Stimulated activated CD4-positive, alpha-beta T cell treated with anti-CD3 and anti-CD28 coated beads, TNF-alpha, amount 100 ng/mL, for 4 hours (primary cell): ENCODE results near the gene CLDND1.
A peak's percentile ranks its signal among the peaks of the same experiment; 100 is the strongest.
"Not testable (repeated sequence)": the region's sequence is repeated elsewhere in the genome, so short reads cannot be mapped to it uniquely, and the experiment has no call there.

Experiments used
- DNase-seq, 3 experiments: peaks; one replicate each; pipeline ENCODE4 v3.0.0-alpha.2; 2020; ENCODE audit warnings: low read depth in 3 of 3

The CLDND1 gene

GRCh38 chr3:98522544-98523281, at the start of gene CLDND1:
Gene CLDND1, minus strand, starts transcription at chr3:98522902. Its CDS starts 1,478 bp downstream, at chr3:98521424.
- peak; percentile 90 to 96 (median 93) for DNase-seq

DNA sequence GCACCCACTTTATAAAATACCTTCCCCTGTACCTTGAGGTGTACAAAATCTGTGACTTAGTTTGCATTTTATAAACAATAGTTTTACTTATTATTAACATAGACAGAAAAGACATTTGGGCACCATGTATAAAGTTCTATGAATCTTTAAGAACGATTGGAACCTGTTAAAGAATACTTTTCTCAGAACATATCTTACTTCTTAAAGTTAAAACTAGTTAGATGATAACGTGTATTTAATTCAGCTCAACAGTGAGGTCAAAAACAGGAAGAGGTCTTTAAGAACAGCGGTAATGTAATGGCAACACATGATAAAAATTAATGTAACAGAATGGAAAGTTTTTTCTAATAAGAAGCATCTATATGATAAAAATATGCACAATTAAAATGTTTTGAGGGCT, 45.7 kb upstream of the CLDND1 start:
- DNase-seq = no peak

- DNase-seq = no peak
Observed at GRCh38 chr3:98567666-98568270, 45.1 kb upstream of the CLDND1 start.

GRCh38 chr3:98565843-98566242, 43.1 kb upstream of the CLDND1 start:
- DNase-seq = no peak

- DNase-seq = no peak
Observed at GRCh38 chr3:98565237-98565643, 42.5 kb upstream of the CLDND1 start.

- DNase-seq = no peak
Observed at GRCh38 chr3:98564282-98565005, 41.7 kb upstream of the CLDND1 start.

DNA sequence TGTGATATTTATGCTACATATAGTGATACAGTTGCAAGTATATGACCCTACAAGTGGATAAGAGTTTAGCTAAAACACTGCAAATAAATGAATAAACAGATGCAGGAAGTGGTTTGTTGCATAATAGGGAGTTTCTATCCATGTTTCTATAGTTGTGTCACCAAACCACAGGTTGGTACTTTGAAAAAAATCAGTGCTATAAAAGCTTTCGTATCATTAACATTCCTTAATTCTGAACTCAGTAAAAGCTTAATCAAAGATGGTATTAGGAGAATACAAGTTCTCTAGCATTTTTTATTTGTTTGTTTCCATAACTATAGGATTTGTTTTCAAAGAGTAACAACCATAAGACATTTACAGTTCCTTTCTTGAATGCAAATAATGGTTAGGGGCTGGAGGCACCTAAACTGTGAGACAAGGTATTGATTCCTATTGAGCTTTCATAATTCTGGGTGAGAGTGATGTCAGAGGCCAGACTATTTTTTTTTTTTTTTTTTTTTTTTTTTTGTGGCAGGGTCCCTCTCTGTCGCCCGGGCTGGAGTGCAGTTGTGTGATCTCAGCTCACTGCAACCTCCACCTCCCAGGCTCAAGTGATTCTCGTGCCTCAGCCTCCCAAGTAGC, 41.1 kb upstream of the CLDND1 start:
- DNase-seq = no peak

DNA sequence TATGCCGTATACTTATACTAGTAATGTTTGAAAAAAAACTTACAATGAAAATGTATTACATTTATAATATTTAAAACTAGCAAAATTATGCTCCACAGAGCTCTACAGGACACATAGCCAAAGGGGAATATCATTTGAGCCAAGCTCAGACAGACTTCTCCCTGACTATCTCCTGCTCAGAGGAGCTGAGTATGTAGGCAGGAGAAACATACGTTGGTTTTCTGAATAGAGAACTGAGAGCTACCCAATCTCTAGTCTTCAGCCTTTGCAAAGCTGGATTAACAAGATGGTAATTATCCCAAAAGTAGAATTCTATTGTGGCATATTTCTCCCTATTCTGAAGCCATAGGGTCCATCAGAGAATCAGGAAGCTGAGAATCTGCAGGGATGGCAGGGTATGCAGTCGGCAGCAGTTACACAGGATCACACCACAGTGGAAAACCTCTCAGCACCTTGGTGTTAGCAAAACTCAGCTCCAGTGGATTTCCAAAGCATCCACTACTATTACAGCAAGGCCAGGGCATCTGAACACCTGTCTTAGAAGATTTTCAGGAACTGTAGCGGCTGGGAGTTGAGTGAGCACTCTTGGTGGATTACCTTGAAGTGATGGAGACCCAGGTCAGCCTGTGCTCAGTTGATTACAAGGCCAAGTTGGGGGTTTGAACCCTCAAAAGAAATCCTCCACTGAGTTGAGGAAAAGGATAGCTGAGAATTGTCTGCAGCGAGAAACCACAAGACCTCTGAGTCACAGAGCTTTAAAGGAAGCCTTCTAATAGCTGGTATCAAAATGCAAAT, 39.2 kb upstream of the CLDND1 start:
- DNase-seq = no peak

GRCh38 chr3:98560911-98561310, 38.2 kb upstream of the CLDND1 start:
- DNase-seq = no peak

DNA sequence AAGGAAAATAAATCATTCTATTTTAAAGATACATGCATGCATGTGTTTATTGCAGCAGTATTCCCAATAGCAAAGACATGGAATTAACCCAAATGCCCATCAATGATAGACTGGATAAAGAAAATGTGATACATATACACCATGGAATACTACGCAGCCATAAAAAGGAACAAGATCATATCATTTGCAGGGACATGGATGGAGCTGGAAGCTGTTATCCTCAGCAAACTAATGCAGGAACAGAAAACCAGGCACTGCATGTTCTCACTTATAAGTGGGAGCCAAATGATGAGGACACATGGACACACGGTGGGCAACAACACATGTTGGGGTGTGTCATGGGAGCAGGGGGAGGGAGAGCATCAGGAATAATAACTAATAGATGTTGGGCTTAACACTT, 37.1 kb upstream of the CLDND1 start:
- DNase-seq = not testable (repeated sequence)

- no peak for DNase-seq
Observed at GRCh38 chr3:98558100-98558827, 35.6 kb upstream of the CLDND1 start.

DNA sequence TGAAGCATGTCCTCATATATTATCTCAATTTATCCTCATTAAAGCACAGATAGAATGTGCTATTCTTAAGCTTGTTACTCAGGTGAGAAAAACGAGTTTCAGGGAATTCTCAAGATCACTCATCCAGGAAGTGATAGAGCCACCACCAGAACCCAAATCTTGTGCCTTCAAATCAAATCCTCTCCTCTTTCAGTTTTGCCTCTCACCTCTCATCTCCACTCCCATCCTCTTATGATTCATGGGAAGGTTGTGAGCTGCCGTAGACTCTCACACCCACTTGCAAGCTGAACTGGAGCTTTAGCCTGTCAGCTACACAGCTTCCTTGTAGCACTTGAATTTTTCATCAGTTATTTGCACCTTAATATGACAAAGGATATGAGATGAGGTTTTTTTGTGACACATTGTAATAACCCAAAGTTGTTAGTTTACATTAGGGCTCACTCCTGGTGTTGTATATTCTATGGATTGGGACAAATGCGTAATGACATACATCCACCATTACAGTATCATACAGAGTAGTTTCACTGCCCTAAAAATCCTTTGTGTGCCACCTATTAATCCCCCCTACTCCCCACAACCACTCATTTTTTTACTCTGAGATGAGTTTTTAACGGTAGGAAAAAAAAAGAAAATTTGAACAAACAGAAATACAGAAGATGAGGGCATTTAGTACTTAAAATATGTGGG, 34.8 kb upstream of the CLDND1 start:
- DNase-seq = peak in 1 of 3 experiments; percentile 40

- peak in 2 of 3 experiments; percentile 40 to 63 for DNase-seq
Observed at GRCh38 chr3:98556164-98557130, 33.7 kb upstream of the CLDND1 start.

- no peak for DNase-seq
Observed at GRCh38 chr3:98555025-98555379, 32.3 kb upstream of the CLDND1 start.

- DNase-seq = no peak
Observed at GRCh38 chr3:98554580-98554979, 31.9 kb upstream of the CLDND1 start.

DNA sequence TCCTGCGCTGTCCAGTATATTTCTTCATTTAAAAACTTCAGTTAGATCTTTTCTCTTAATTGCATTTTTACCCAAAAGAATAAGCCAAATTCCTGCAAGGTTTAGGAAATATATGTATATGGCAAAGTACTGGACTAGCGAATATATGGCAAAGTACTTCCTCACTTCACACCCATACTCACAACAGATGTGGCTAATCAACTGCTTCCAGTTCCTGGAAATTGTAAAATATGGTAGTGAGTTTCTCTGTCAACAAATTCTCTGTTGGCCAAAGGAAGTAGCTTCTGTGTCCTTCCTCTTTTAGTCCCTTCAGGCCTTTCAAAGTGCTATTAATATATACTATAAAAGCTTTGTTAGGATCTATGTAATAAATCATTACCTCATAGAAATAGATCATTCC, 31.1 kb upstream of the CLDND1 start:
- DNase-seq = no peak

GRCh38 chr3:98553021-98553563, 30.4 kb upstream of the CLDND1 start:
- no peak for DNase-seq

- no peak for DNase-seq
Observed at GRCh38 chr3:98552232-98553020, 29.7 kb upstream of the CLDND1 start.
